ENCODE measurements around the gene GLCE. TPM values are rescaled to one million over a fixed set of nuclear protein-coding genes. Genes with fewer than 3 reads are reported as not detected.

GLCE gene
- total RNA-seq, 4 donors from 2014 or later = 4.8 to 6.6 (median 5.6) TPM

DNA sequence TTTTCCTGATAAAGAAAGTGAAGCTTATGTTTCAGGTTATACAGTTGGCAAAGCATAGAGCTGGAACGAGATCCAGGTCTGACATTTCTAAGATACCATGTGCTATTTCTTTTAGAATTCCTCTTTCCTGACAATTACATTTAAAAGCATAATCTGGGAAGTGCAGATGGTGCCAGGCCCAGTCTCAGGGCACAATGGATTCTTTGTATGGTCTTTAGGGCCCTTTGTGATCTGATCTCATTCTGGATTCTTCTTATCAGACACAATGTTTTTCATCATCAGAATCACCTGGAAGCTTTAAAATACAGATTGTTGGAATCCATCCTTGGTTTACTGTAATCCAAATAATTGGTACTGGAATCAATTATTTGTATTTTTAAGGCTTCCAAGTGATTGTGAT is 18.6 kb upstream of the GLCE start:
- no peak overlapping the region for H3K4me3 ChIP-seq
- TF ChIP-seq POLR2A (IDR thresholded peaks at IDR 0.05) (no peak), CTCF (IDR thresholded peaks at IDR 0.05 in 4 of 5, conservative IDR thresholded peaks at IDR 0.05 in 1 of 5) (no peak)
- no peaks in the 10 kb centered on the region for H3K9me3 ChIP-seq
- in situ Hi-C loops (cut with MboI; ENCODE audit: low sequenced_read_pairs in 4 of 4) = no loop called here
- H3K36me3 ChIP-seq = no peaks in the 10 kb centered on the region
- H3K4me1 ChIP-seq = no peaks in the 10 kb centered on the region
- intact Hi-C loops (cut with DNase I; ENCODE audit: low total_unique reads) = no loop called here
- ATAC-seq (no peak), DNase-seq (no peak)
- no peak overlapping the region for H3K27ac ChIP-seq
- H3K27me3 ChIP-seq = peaks cover 11 to 18% (median 14%) of the 10 kb centered on the region in 3 donors

- intact Hi-C loops (cut with DNase I; ENCODE audit: low total_unique reads) = no loop called here
- DNase-seq (no peak), ATAC-seq (no peak)
- Histone ChIP-seq H3K27me3 (peaks cover 9 to 15% (median 14%) of the 10 kb centered on the region in 3 donors), H3K36me3 (no peaks in the 10 kb centered on the region), H3K9me3 (no peaks in the 10 kb centered on the region), H3K4me1 (no peaks in the 10 kb centered on the region), H3K4me3 (no peak overlapping the region), H3K27ac (no peak overlapping the region)
- TF ChIP-seq CTCF (IDR thresholded peaks at IDR 0.05 in 4 of 5, conservative IDR thresholded peaks at IDR 0.05 in 1 of 5) = no peak
- no peak for TF ChIP-seq POLR2A (IDR thresholded peaks at IDR 0.05)
- in situ Hi-C loops (cut with MboI; ENCODE audit: low sequenced_read_pairs in 4 of 4) = no loop called here
These were observed 16.5 kb upstream of the GLCE start for GRCh38 chr15:69143756-69144436.

GRCh38 chr15:69144530-69144929 is 15.9 kb upstream of the GLCE start:
- Histone ChIP-seq H3K4me3 (no peak overlapping the region), H3K4me1 (no peaks in the 10 kb centered on the region), H3K36me3 (no peaks in the 10 kb centered on the region), H3K27me3 (peaks cover 7 to 11% (median 9%) of the 10 kb centered on the region in 3 donors), H3K9me3 (no peaks in the 10 kb centered on the region), H3K27ac (no peak overlapping the region)
- ATAC-seq (no peak), DNase-seq (no peak)
- intact Hi-C loops (cut with DNase I; ENCODE audit: low total_unique reads) = no loop called here
- TF ChIP-seq POLR2A (IDR thresholded peaks at IDR 0.05) (no peak), CTCF (IDR thresholded peaks at IDR 0.05 in 4 of 5, conservative IDR thresholded peaks at IDR 0.05 in 1 of 5) (no peak)
- in situ Hi-C loops (cut with MboI; ENCODE audit: low sequenced_read_pairs in 4 of 4) = no loop called here

DNA sequence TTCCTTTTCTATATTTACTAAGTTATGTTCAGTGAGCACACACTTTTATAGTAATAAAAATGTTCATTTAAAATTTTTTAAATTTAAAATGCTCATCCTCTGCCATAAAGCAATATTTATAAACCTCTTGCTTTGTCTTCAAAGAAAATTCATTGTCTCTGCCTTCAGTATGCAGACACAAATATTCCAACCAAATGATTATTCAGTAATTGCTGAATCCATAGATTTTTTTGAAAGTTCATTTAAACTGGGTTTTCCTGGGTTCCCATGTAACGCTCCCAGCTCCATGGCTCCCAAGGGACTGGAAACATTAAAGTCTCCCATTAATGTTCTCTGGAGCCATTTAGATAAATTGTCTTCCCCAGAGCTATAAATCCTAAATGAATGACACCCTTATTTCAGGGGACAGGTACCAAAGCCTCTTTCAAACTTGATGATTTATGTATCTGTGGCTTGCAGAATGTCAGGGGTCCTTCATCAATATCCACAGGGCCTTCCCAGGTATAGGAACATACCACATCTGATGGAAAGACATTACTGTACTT is 15.2 kb upstream of the GLCE start:
- intact Hi-C loops (cut with DNase I; ENCODE audit: low total_unique reads) = no loop called here

More for the DNA sequence above, 15.2 kb upstream of the GLCE start:
- Histone ChIP-seq H3K9me3 (no peaks in the 10 kb centered on the region), H3K27me3 (peaks cover 4 to 10% (median 8%) of the 10 kb centered on the region in 3 donors), H3K27ac (no peak overlapping the region), H3K36me3 (no peaks in the 10 kb centered on the region), H3K4me1 (no peaks in the 10 kb centered on the region), H3K4me3 (no peak overlapping the region)
- TF ChIP-seq POLR2A (IDR thresholded peaks at IDR 0.05) (no peak), CTCF (IDR thresholded peaks at IDR 0.05 in 4 of 5, conservative IDR thresholded peaks at IDR 0.05 in 1 of 5) (no peak)
- in situ Hi-C loops (cut with MboI; ENCODE audit: low sequenced_read_pairs in 4 of 4) = no loop called here
- ATAC-seq = no peak
- no peak for DNase-seq
